Upper lobe of left lung (tissue), 4 donors: ENCODE results near the gene SIRT3.

Experiments used
- EP300 ChIP-seq, 4 donors: sonication (generic); formaldehyde crosslinking; IDR thresholded peaks; one replicate each; pipeline ENCODE4 v1.5.1; 2017; ENCODE audit warnings: antibody characterized with exemption in 4 of 4, control low read depth in 2 of 4
- POLR2A ChIP-seq, 4 donors: fragments of 450-650 bp; IDR thresholded peaks; one replicate each; pipeline ENCODE4 v1.5.1; 2016 to 2017; ENCODE audit warnings: antibody characterized with exemption in 4 of 4, mild to moderate bottlenecking in 2 of 4
- POLR2AphosphoS5 ChIP-seq, 2 donors: sonication (generic); formaldehyde crosslinking; IDR thresholded peaks; one replicate each; pipeline ENCODE4 v1.5.1; 2017; ENCODE audit warnings: antibody characterized with exemption in 2 of 2
- TF ChIP-seq, protein P1 (sequence below), 6 experiments: fragments of 450-650 bp in 4 of 6; fragments of 200-600 bp in 2 of 6; sonication (generic) in 2 of 6; IDR thresholded peaks; one replicate each; pipeline ENCODE4 v1.5.1; 2016 to 2019; ENCODE audit warnings: antibody characterized with exemption in 6 of 6

DNA sequence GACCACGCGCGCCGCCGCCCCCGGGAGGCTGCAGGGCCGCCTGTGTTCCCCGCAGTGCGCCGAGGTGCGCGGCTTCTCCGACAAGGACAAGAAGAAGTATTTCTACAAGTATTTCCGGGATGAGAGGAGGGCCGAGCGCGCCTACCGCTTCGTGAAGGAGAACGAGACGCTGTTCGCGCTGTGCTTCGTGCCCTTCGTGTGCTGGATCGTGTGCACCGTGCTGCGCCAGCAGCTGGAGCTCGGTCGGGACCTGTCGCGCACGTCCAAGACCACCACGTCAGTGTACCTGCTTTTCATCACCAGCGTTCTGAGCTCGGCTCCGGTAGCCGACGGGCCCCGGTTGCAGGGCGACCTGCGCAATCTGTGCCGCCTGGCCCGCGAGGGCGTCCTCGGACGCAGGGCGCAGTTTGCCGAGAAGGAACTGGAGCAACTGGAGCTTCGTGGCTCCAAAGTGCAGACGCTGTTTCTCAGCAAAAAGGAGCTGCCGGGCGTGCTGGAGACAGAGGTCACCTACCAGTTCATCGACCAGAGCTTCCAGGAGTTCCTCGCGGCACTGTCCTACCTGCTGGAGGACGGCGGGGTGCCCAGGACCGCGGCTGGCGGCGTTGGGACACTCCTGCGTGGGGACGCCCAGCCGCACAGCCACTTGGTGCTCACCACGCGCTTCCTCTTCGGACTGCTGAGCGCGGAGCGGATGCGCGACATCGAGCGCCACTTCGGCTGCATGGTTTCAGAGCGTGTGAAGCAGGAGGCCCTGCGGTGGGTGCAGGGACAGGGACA is 44.8 kb upstream of the SIRT3 start:
- no peak for TF ChIP-seq POLR2A (IDR thresholded peaks at IDR 0.05)
- TF ChIP-seq, protein P1, sequence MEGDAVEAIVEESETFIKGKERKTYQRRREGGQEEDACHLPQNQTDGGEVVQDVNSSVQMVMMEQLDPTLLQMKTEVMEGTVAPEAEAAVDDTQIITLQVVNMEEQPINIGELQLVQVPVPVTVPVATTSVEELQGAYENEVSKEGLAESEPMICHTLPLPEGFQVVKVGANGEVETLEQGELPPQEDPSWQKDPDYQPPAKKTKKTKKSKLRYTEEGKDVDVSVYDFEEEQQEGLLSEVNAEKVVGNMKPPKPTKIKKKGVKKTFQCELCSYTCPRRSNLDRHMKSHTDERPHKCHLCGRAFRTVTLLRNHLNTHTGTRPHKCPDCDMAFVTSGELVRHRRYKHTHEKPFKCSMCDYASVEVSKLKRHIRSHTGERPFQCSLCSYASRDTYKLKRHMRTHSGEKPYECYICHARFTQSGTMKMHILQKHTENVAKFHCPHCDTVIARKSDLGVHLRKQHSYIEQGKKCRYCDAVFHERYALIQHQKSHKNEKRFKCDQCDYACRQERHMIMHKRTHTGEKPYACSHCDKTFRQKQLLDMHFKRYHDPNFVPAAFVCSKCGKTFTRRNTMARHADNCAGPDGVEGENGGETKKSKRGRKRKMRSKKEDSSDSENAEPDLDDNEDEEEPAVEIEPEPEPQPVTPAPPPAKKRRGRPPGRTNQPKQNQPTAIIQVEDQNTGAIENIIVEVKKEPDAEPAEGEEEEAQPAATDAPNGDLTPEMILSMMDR (IDR thresholded peaks at IDR 0.05) = no peak
- no peak for TF ChIP-seq POLR2AphosphoS5 (IDR thresholded peaks at IDR 0.05)
- no peak for TF ChIP-seq EP300 (IDR thresholded peaks at IDR 0.05)
